GM12878 (cell line): ENCODE measurements around the gene SPRED2. TPM values are rescaled to one million over a fixed set of nuclear protein-coding genes. Genes with fewer than 3 reads are reported as not detected.

Source experiments
- BACH1 ChIP-seq: fragments of 450-650 bp; IDR thresholded peaks from 2 replicates; pipeline ENCODE4 v1.6.1; 2017; ENCODE audit warnings: mild to moderate bottlenecking, borderline replicate concordance
- EGR1 ChIP-seq, 2 experiments: IDR thresholded peaks; 1 replicate in 1 of 2; 2 replicates in 1 of 2; pipeline ENCODE4 v1.6.1; 2011 to 2012; ENCODE audit warnings: low read depth in 2 of 2, low read length in 2 of 2, borderline replicate concordance in 1 of 2, mild to moderate bottlenecking in 1 of 2, moderate library complexity in 1 of 2
- HCFC1 ChIP-seq: fragments of 150-350 bp; IDR thresholded peaks from 2 replicates; pipeline ENCODE4 v1.6.1; 2014; ENCODE audit warnings: low read length
- MYC ChIP-seq: IDR thresholded peaks from 2 replicates; pipeline ENCODE4 v1.6.1; 2011; ENCODE audit warnings: mild to moderate bottlenecking, low read length, moderate library complexity, inconsistent platforms; ENCODE audit not compliant: insufficient read depth, insufficient replicate concordance, insufficient read length, severe bottlenecking
- NFYA ChIP-seq: IDR thresholded peaks from 2 replicates; pipeline ENCODE4 v1.6.1; 2011; ENCODE audit warnings: low read depth, mild to moderate bottlenecking, low read length, improper control_type of control experiment, borderline replicate concordance
- NR2C1 ChIP-seq: fragments of 450-650 bp; IDR thresholded peaks from 2 replicates; pipeline ENCODE4 v1.6.1; 2017; ENCODE audit warnings: antibody characterized with exemption, mild to moderate bottlenecking, moderate library complexity
- NRF1 ChIP-seq: conservative IDR thresholded peaks from 2 replicates; pipeline ENCODE4 v1.6.1; 2011; ENCODE audit warnings: mild to moderate bottlenecking, low read depth, low read length, improper control_type of control experiment
- SP1 ChIP-seq: IDR thresholded peaks from one replicate; pipeline ENCODE4 v1.6.1; 2011; ENCODE audit warnings: low read depth, low read length
- SUZ12 ChIP-seq: fragments of 200-600 bp; sonication (generic); IDR thresholded peaks from one replicate; pipeline ENCODE4 v1.6.1; 2018; ENCODE audit warnings: antibody characterized with exemption, mild to moderate bottlenecking; ENCODE audit not compliant: unreplicated experiment
- polyA plus RNA-seq, 11 experiments: library from polyadenylated mRNA; depleted of rRNA in 4 of 11; unstranded in 6 of 11; stranded (reverse) in 5 of 11; fragments of >200 nt; fragmentation: Nextera tagmentation in 4 of 11; fragmentation: Illumina TruSeq in 1 of 11; extraction: Ambion mirVana in 4 of 11; extraction: Trizol in 1 of 11; gene quantifications; 1 replicate in 1 of 11; 2 replicates in 10 of 11; pipeline versions ENCODE4 v1.2.1 to v1.2.3, GENCODE V29; 2011 to 2016; ENCODE audit warnings: inconsistent platforms in 2 of 11, missing spikeins in 2 of 11, low read depth in 1 of 11
- total RNA-seq, 4 experiments: library from RNA; depleted of rRNA in 3 of 4; stranded (reverse); fragments of >200 nt in 3 of 4; fragmentation: Illumina TruSeq in 1 of 4; extraction: Trizol in 1 of 4; gene quantifications; 2 replicates each; pipeline versions ENCODE4 v1.2.1 to v1.2.3, GENCODE V29; 2013 to 2021
- TF ChIP-seq, protein P1 (sequence below): fragments of 450-650 bp; IDR thresholded peaks from 2 replicates; pipeline ENCODE4 v1.6.1; 2017; ENCODE audit warnings: mild to moderate bottlenecking
- TF ChIP-seq, protein P2 (sequence below): IDR thresholded peaks from 2 replicates; pipeline ENCODE4 v1.6.1; 2012; ENCODE audit warnings: low read length, inconsistent platforms
- TF ChIP-seq, protein P3 (sequence below): fragments of 450-650 bp; formaldehyde crosslinking; IDR thresholded peaks from 2 replicates; pipeline ENCODE4 v1.5.0; 2022; ENCODE audit warnings: mild to moderate bottlenecking, missing genetic modification characterization

SPRED2 gene
- total and polyA plus RNA-seq, 10 of the 15 experiments (the other 5 are each of a cell fraction or from before 2014, with no cell fraction given) = 3.0 to 23.9 (median 9.7) TPM

DNA sequence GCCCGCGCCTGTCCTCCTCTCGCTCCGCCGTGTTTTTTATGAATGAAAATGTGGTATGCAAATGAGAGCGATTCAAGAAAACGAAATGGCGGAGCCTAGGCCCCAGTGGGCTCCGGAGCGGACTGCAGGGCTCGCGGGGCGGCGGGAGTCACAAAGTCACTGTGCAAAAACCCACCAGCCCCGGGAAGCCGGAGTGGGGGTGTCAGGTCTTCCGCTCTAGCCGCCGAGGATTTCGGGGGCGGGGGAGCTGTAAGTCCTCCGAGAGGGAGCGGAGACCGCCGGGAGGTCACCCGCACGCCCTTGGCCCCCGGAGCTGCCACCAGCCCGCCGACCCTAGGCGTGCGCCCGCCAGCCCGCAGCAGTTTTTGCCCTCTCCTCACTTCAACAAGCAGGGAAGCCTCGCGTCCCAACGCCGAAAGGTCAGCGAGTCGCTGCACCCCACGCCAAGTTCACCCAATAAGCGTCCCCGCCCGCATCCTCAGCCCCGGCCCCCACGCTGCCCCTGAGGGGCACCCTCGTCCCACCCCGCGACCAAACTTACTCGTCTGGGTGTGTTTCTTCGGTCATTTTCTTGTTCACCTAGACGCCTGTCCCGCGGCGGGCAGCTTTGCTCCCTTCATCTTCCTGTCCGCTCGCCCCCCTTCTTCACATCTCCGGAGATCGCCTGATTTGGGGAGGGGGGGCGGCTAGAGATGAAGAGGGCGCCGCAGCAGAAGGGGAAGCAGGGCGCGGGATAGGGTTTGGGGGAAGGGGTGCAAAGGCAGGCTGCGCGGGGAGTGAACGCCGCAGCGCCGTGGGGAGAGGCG is 775 bp downstream of the SPRED2 start (continued):
- no peak for TF ChIP-seq EGR1 (IDR thresholded peaks at IDR 0.05; ENCODE audit: borderline replicate concordance in 1 of 2, low read depth in 2 of 2, low read length in 2 of 2)
- TF ChIP-seq, protein P1, sequence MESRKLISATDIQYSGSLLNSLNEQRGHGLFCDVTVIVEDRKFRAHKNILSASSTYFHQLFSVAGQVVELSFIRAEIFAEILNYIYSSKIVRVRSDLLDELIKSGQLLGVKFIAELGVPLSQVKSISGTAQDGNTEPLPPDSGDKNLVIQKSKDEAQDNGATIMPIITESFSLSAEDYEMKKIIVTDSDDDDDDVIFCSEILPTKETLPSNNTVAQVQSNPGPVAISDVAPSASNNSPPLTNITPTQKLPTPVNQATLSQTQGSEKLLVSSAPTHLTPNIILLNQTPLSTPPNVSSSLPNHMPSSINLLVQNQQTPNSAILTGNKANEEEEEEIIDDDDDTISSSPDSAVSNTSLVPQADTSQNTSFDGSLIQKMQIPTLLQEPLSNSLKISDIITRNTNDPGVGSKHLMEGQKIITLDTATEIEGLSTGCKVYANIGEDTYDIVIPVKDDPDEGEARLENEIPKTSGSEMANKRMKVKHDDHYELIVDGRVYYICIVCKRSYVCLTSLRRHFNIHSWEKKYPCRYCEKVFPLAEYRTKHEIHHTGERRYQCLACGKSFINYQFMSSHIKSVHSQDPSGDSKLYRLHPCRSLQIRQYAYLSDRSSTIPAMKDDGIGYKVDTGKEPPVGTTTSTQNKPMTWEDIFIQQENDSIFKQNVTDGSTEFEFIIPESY = no peak
- TF ChIP-seq, protein P2, sequence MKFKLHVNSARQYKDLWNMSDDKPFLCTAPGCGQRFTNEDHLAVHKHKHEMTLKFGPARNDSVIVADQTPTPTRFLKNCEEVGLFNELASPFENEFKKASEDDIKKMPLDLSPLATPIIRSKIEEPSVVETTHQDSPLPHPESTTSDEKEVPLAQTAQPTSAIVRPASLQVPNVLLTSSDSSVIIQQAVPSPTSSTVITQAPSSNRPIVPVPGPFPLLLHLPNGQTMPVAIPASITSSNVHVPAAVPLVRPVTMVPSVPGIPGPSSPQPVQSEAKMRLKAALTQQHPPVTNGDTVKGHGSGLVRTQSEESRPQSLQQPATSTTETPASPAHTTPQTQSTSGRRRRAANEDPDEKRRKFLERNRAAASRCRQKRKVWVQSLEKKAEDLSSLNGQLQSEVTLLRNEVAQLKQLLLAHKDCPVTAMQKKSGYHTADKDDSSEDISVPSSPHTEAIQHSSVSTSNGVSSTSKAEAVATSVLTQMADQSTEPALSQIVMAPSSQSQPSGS = no peak
- TF ChIP-seq NRF1 = no peak
- no peak for TF ChIP-seq BACH1
- no peak for TF ChIP-seq HCFC1
- no peak for TF ChIP-seq SUZ12
- no peak for TF ChIP-seq MYC
- TF ChIP-seq, protein P3, sequence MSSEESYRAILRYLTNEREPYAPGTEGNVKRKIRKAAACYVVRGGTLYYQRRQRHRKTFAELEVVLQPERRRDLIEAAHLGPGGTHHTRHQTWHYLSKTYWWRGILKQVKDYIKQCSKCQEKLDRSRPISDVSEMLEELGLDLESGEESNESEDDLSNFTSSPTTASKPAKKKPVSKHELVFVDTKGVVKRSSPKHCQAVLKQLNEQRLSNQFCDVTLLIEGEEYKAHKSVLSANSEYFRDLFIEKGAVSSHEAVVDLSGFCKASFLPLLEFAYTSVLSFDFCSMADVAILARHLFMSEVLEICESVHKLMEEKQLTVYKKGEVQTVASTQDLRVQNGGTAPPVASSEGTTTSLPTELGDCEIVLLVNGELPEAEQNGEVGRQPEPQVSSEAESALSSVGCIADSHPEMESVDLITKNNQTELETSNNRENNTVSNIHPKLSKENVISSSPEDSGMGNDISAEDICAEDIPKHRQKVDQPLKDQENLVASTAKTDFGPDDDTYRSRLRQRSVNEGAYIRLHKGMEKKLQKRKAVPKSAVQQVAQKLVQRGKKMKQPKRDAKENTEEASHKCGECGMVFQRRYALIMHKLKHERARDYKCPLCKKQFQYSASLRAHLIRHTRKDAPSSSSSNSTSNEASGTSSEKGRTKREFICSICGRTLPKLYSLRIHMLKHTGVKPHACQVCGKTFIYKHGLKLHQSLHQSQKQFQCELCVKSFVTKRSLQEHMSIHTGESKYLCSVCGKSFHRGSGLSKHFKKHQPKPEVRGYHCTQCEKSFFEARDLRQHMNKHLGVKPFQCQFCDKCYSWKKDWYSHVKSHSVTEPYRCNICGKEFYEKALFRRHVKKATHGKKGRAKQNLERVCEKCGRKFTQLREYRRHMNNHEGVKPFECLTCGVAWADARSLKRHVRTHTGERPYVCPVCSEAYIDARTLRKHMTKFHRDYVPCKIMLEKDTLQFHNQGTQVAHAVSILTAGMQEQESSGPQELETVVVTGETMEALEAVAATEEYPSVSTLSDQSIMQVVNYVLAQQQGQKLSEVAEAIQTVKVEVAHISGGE (CRISPR knock-in tag) = no peak
- TF ChIP-seq NFYA = no peak
- TF ChIP-seq SP1 = peak; percentile 44
- no peak; the same call in 1 of the 2 replicates for TF ChIP-seq NR2C1
- TF ChIP-seq, all 136 proteins: peak for 19
